ENCODE measurements around the gene RUNX1.

Gene RUNX1

GRCh38 chr21:35079181-35079580 is 30.1 kb upstream of the RUNX1 start:
- H3K27me3 ChIP-seq (ENCODE audit: insufficient read depth, low read length) = no peaks in the 10 kb centered on the region
- H3K9me3 ChIP-seq (ENCODE audit: insufficient read depth, low read depth, low read length) = no peaks in the 10 kb centered on the region
- H3K4me1 ChIP-seq (ENCODE audit: insufficient read depth, low read length) = no peaks in the 10 kb centered on the region
- H3K36me3 ChIP-seq (ENCODE audit: insufficient read depth, low read depth, low read length) = no peaks in the 10 kb centered on the region
- no peak overlapping the region for H3K27ac ChIP-seq (ENCODE audit: low read length)
- no peak overlapping the region for H3K4me3 ChIP-seq (ENCODE audit: low read length)
- no peak overlapping the region for H3K9ac ChIP-seq (ENCODE audit: low read depth, low read length)

- H3K9ac ChIP-seq (ENCODE audit: low read depth, low read length) = no peak overlapping the region
- no peak overlapping the region for H3K4me3 ChIP-seq (ENCODE audit: low read length)
- H3K9me3 ChIP-seq (ENCODE audit: insufficient read depth, low read depth, low read length) = no peaks in the 10 kb centered on the region
- no peaks in the 10 kb centered on the region for H3K27me3 ChIP-seq (ENCODE audit: insufficient read depth, low read length)
- H3K27ac ChIP-seq (ENCODE audit: low read length) = no peak overlapping the region
- H3K36me3 ChIP-seq (ENCODE audit: insufficient read depth, low read depth, low read length) = no peaks in the 10 kb centered on the region
- no peaks in the 10 kb centered on the region for H3K4me1 ChIP-seq (ENCODE audit: insufficient read depth, low read length)
These were observed 28.9 kb upstream of the RUNX1 start for GRCh38 chr21:35077975-35078374.

DNA sequence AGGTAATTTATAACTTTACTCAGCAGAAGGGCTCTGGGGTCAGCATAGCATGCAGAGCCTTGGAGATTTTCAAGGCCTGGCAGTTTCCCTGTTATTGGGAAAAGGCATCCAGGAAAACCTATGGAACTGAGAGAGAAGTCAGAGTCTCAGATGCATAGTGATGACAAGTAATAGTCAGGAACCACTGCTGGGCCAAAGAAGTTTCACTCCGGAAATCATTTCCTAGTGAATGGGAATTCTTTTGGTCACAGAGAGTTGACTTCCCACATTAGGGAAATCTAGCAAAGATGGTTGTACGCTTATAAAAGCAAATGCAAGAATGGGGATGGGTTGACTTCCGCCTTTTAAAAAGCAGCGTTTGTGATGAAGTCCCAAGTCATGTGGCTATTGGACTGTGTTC is 28.4 kb upstream of the RUNX1 start:
- no peaks in the 10 kb centered on the region for H3K36me3 ChIP-seq (ENCODE audit: insufficient read depth, low read depth, low read length)
- H3K4me3 ChIP-seq (ENCODE audit: low read length) = no peak overlapping the region
- no peak overlapping the region for H3K27ac ChIP-seq (ENCODE audit: low read length)
- no peak overlapping the region for H3K9ac ChIP-seq (ENCODE audit: low read depth, low read length)
- H3K27me3 ChIP-seq (ENCODE audit: insufficient read depth, low read length) = no peaks in the 10 kb centered on the region
- no peaks in the 10 kb centered on the region for H3K9me3 ChIP-seq (ENCODE audit: insufficient read depth, low read depth, low read length)
- H3K4me1 ChIP-seq (ENCODE audit: insufficient read depth, low read length) = no peaks in the 10 kb centered on the region

DNA sequence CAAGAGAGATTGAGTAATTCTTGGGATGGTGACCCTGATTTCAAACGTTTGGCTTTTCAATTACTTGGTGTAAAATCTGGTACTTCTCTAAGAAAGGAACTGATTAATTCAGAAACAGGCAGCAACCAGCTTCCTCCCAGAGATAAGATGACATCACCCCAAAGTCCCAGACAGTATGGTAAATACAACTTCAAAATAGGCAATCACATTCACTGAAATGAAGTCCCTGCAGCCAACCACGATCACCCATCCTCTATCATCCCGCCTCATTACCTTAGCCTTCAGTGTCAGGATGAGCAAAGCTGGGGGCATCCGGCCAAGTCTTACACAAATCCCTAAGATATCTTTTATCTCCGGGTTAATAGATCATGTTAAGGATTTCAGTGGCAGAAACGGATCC is 26.4 kb upstream of the RUNX1 start:
- no peak overlapping the region for H3K27ac ChIP-seq (ENCODE audit: low read length)
- no peak overlapping the region for H3K4me3 ChIP-seq (ENCODE audit: low read length)
- no peaks in the 10 kb centered on the region for H3K36me3 ChIP-seq (ENCODE audit: insufficient read depth, low read depth, low read length)
- no peak overlapping the region for H3K9ac ChIP-seq (ENCODE audit: low read depth, low read length)
- H3K4me1 ChIP-seq (ENCODE audit: insufficient read depth, low read length) = no peaks in the 10 kb centered on the region
- no peaks in the 10 kb centered on the region for H3K27me3 ChIP-seq (ENCODE audit: insufficient read depth, low read length)
- no peaks in the 10 kb centered on the region for H3K9me3 ChIP-seq (ENCODE audit: insufficient read depth, low read depth, low read length)

- H3K27ac ChIP-seq (ENCODE audit: low read length) = no peak overlapping the region
- no peaks in the 10 kb centered on the region for H3K9me3 ChIP-seq (ENCODE audit: insufficient read depth, low read depth, low read length)
- no peaks in the 10 kb centered on the region for H3K4me1 ChIP-seq (ENCODE audit: insufficient read depth, low read length)
- no peaks in the 10 kb centered on the region for H3K27me3 ChIP-seq (ENCODE audit: insufficient read depth, low read length)
- H3K9ac ChIP-seq (ENCODE audit: low read depth, low read length) = no peak overlapping the region
- H3K36me3 ChIP-seq (ENCODE audit: insufficient read depth, low read depth, low read length) = no peaks in the 10 kb centered on the region
- no peak overlapping the region for H3K4me3 ChIP-seq (ENCODE audit: low read length)
These were observed 23.9 kb upstream of the RUNX1 start for GRCh38 chr21:35072960-35073359.

DNA sequence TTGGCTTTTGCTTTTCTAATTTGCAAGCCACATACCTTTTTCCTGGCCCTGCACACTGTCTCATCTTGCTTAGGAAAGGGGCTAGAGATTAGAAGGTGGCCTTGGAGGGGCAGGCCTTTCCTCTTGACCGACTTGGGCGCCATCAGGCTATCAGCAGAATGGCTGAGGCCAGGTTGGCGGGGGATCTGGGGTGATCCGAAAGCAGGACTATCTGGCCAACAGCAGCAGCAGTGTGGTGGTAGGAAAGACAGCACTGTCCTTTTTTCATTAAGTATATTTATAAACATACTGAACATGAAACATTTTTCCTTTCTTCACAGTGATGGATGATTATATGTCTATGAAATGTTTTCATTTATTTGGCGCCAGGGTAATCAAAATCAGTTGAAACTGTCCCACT is 23.5 kb upstream of the RUNX1 start:
- Histone ChIP-seq H3K9ac (ENCODE audit: low read depth, low read length) (no peak overlapping the region), H3K27ac (ENCODE audit: low read length) (no peak overlapping the region), H3K4me3 (ENCODE audit: low read length) (no peak overlapping the region), H3K27me3 (ENCODE audit: insufficient read depth, low read length) (no peaks in the 10 kb centered on the region), H3K36me3 (ENCODE audit: insufficient read depth, low read depth, low read length) (no peaks in the 10 kb centered on the region), H3K9me3 (ENCODE audit: insufficient read depth, low read depth, low read length) (no peaks in the 10 kb centered on the region), H3K4me1 (ENCODE audit: insufficient read depth, low read length) (no peaks in the 10 kb centered on the region)

DNA sequence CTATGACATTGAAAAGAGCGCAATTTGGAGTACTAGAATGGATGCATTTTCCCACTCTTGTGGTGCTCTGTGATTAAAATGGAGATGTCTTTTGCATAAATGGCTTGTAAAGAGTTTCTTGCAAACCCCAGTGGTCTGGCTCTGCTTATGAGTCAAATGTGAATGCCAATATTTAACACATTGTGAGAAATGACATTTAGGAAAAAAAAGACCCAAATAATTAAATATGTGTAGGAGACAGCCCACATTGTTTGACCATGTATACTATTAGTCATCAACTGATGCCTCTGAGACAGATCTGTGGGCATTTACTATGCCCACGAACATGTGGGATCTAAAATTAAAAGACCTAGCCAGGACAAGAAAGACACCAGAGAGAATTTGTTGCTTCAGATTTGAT is 22.2 kb upstream of the RUNX1 start:
- no peak overlapping the region for H3K9ac ChIP-seq (ENCODE audit: low read depth, low read length)
- H3K4me3 ChIP-seq (ENCODE audit: low read length) = no peak overlapping the region
- H3K27me3 ChIP-seq (ENCODE audit: insufficient read depth, low read length) = no peaks in the 10 kb centered on the region
- no peaks in the 10 kb centered on the region for H3K9me3 ChIP-seq (ENCODE audit: insufficient read depth, low read depth, low read length)
- no peaks in the 10 kb centered on the region for H3K36me3 ChIP-seq (ENCODE audit: insufficient read depth, low read depth, low read length)
- H3K27ac ChIP-seq (ENCODE audit: low read length) = no peak overlapping the region
- no peaks in the 10 kb centered on the region for H3K4me1 ChIP-seq (ENCODE audit: insufficient read depth, low read length)

GRCh38 chr21:35070436-35070835 is 21.3 kb upstream of the RUNX1 start:
- Histone ChIP-seq H3K36me3 (ENCODE audit: insufficient read depth, low read depth, low read length) (no peaks in the 10 kb centered on the region), H3K4me3 (ENCODE audit: low read length) (no peak overlapping the region), H3K27me3 (ENCODE audit: insufficient read depth, low read length) (no peaks in the 10 kb centered on the region)

DNA sequence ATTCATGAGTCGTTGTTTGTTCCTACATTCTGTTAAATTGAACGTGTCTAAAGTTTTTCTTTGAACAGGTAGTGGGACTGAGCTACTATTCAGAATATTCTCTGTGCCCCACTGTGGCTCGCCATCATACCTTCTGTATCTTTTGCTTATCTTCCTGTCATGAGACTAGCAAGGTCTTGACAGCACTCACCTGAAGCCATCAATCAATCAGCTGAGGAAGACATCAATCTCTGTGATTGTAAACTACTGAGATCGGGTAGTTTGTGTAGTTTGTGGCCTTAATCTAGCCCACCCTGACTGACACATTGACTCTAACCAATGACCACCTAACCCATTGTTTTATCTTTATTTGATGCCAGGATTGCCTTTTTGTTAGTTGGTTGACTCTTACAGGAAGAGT is 17.7 kb upstream of the RUNX1 start:
- H3K36me3 ChIP-seq (ENCODE audit: insufficient read depth, low read depth, low read length) = no peaks in the 10 kb centered on the region
- no peaks in the 10 kb centered on the region for H3K4me1 ChIP-seq (ENCODE audit: insufficient read depth, low read length)
- H3K27me3 ChIP-seq (ENCODE audit: insufficient read depth, low read length) = no peaks in the 10 kb centered on the region
- no peaks in the 10 kb centered on the region for H3K9me3 ChIP-seq (ENCODE audit: insufficient read depth, low read depth, low read length)
- H3K9ac ChIP-seq (ENCODE audit: low read depth, low read length) = no peak overlapping the region
- H3K4me3 ChIP-seq (ENCODE audit: low read length) = no peak overlapping the region
- no peak overlapping the region for H3K27ac ChIP-seq (ENCODE audit: low read length)

More at GRCh38 chr21:35070436-35070835, 21.3 kb upstream of the RUNX1 start:
- H3K4me1 ChIP-seq (ENCODE audit: insufficient read depth, low read length) = no peaks in the 10 kb centered on the region
- no peaks in the 10 kb centered on the region for H3K9me3 ChIP-seq (ENCODE audit: insufficient read depth, low read depth, low read length)
- no peak overlapping the region for H3K27ac ChIP-seq (ENCODE audit: low read length)
- no peak overlapping the region for H3K9ac ChIP-seq (ENCODE audit: low read depth, low read length)

GRCh38 chr21:35063428-35064172 is 14.5 kb upstream of the RUNX1 start:
- Histone ChIP-seq H3K27me3 (ENCODE audit: insufficient read depth, low read length) (no peaks in the 10 kb centered on the region), H3K36me3 (ENCODE audit: insufficient read depth, low read depth, low read length) (no peaks in the 10 kb centered on the region), H3K27ac (ENCODE audit: low read length) (no peak overlapping the region), H3K9me3 (ENCODE audit: insufficient read depth, low read depth, low read length) (no peaks in the 10 kb centered on the region), H3K4me1 (ENCODE audit: insufficient read depth, low read length) (no peaks in the 10 kb centered on the region), H3K4me3 (ENCODE audit: low read length) (no peak overlapping the region), H3K9ac (ENCODE audit: low read depth, low read length) (no peak overlapping the region)

- Histone ChIP-seq H3K36me3 (ENCODE audit: insufficient read depth, low read depth, low read length) (no peaks in the 10 kb centered on the region), H3K9ac (ENCODE audit: low read depth, low read length) (no peak overlapping the region), H3K9me3 (ENCODE audit: insufficient read depth, low read depth, low read length) (no peaks in the 10 kb centered on the region), H3K4me3 (ENCODE audit: low read length) (no peak overlapping the region), H3K4me1 (ENCODE audit: insufficient read depth, low read length) (no peaks in the 10 kb centered on the region), H3K27ac (ENCODE audit: low read length) (no peak overlapping the region), H3K27me3 (ENCODE audit: insufficient read depth, low read length) (no peaks in the 10 kb centered on the region)
These were observed 12.9 kb upstream of the RUNX1 start for GRCh38 chr21:35062016-35062415.

DNA sequence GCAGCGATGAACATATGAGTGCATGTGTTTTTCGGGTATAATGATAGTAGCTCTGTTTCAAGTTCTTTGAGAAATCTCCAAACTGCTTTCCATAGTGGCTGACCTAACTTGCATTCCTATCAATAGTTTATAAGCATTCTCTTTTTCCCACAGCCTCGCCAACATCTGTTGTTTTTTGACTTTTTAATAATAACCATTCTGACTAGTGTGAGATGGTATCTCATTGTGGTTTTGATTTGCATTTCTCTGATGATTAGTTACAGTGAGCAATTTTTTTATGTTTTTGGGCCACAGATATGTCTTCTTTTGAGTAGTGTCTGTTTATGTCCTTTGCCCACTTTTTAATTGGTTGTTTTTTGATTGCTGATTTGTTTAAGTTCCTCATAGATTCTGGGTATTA is 10.6 kb upstream of the RUNX1 start:
- Histone ChIP-seq H3K4me1 (ENCODE audit: insufficient read depth, low read length) (no peaks in the 10 kb centered on the region), H3K9me3 (ENCODE audit: insufficient read depth, low read depth, low read length) (no peaks in the 10 kb centered on the region), H3K27ac (ENCODE audit: low read length) (no peak overlapping the region), H3K9ac (ENCODE audit: low read depth, low read length) (no peak overlapping the region), H3K27me3 (ENCODE audit: insufficient read depth, low read length) (no peaks in the 10 kb centered on the region), H3K4me3 (ENCODE audit: low read length) (no peak overlapping the region), H3K36me3 (ENCODE audit: insufficient read depth, low read depth, low read length) (no peaks in the 10 kb centered on the region)
